GM06990 (cell line): Measurements from ENCODE around the gene HBP1.
"Not testable (repeated sequence)": the region's sequence is repeated elsewhere in the genome, so short reads cannot be mapped to it uniquely, and the experiment has no call there.

Source experiments
- DNase-seq: peaks from one replicate; pipeline ENCODE4 v3.0.0-alpha.2; 2011; ENCODE audit not compliant: insufficient read length; ENCODE audit errors: extremely low read depth
- H3K27me3 ChIP-seq: replicated peaks from 2 replicates; pipeline ENCODE4 v1.6.0; 2011; ENCODE audit warnings: low read length; ENCODE audit not compliant: control insufficient read depth, insufficient read depth
- H3K36me3 ChIP-seq: 2 replicates; pipeline ENCODE4 v1.5.1; 2011; ENCODE audit warnings: low read length; ENCODE audit not compliant: control insufficient read depth, insufficient read depth
- H3K4me3 ChIP-seq: replicated peaks from 2 replicates; pipeline ENCODE4 v1.5.1; 2011; ENCODE audit warnings: low read depth, mild to moderate bottlenecking, control low read depth, low read length
- CTCF ChIP-seq: IDR thresholded peaks from 2 replicates; pipeline ENCODE4 v1.5.1; 2011; ENCODE audit warnings: low read length, control low read depth, mild to moderate bottlenecking, inconsistent platforms; ENCODE audit not compliant: insufficient read depth, poor library complexity, severe bottlenecking

Gene HBP1

GRCh38 chr7:107236862-107237261 lies 68.1 kb downstream of the HBP1 start:
- Histone ChIP-seq H3K27me3 (no peaks in the 10 kb centered on the region), H3K4me3 (no peak overlapping the region), H3K36me3 (no peaks in the 10 kb centered on the region)
- DNase-seq: no peak
- no peak for TF ChIP-seq CTCF

- Histone ChIP-seq H3K4me3 (no peak overlapping the region), H3K27me3 (no peaks in the 10 kb centered on the region), H3K36me3 (no peaks in the 10 kb centered on the region)
- no peak for DNase-seq
- no peak for TF ChIP-seq CTCF
Measured at GRCh38 chr7:107237451-107237850, 68.6 kb downstream of the HBP1 start.

- TF ChIP-seq CTCF: no peak
- no peaks in the 10 kb centered on the region for H3K36me3 ChIP-seq
- H3K27me3 ChIP-seq: no peaks in the 10 kb centered on the region
- DNase-seq: no peak
- no peak overlapping the region for H3K4me3 ChIP-seq
Measured at GRCh38 chr7:107242267-107242666, 73.5 kb downstream of the HBP1 start.

- no peak for TF ChIP-seq CTCF
- H3K4me3 ChIP-seq: no peak overlapping the region
- DNase-seq: no peak
- H3K27me3 ChIP-seq: no peaks in the 10 kb centered on the region
- H3K36me3 ChIP-seq: no peaks in the 10 kb centered on the region
Measured at GRCh38 chr7:107244613-107245012, 75.8 kb downstream of the HBP1 start.

- H3K27me3 ChIP-seq, H3K36me3 ChIP-seq, H3K4me3 ChIP-seq, DNase-seq: not testable (repeated sequence)
Measured at GRCh38 chr7:107246836-107247235, 78.0 kb downstream of the HBP1 start.

GRCh38 chr7:107248551-107249316 lies 79.9 kb downstream of the HBP1 start:
- no peaks in the 10 kb centered on the region for H3K36me3 ChIP-seq
- no peaks in the 10 kb centered on the region for H3K27me3 ChIP-seq
- H3K4me3 ChIP-seq: no peak overlapping the region
- DNase-seq: no peak
- no peak for TF ChIP-seq CTCF
